NCI-H1694 (cell line): ENCODE measurements around the gene CFHR1.

Experiments used
- DNase-seq: peaks from one replicate; lab custom pipeline; 2025; lab: John Stamatoyannopoulos, UW

CFHR1 gene

DNA sequence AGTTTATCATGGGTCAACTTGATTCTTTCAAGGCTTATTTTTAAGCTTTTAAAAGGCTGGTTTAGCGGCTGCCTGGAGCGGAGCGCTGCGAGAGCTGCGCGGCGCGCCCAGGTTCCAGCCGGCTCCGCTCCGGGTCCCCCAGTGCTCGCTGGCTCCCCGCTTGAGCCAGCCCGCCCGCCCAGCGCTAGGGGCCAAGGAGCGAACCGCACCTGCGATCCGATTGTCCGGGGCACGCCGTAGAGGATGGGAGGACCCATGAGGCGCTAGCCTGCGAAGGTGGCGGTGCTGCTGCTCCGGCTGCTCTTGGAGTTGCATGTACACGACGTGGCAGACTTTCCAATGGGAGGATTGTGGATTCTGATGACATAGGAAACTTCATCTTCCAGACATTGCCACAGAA is 58.4 kb downstream of the CFHR1 start:
- DNase-seq = no peak
